Endothelial cell (in vitro differentiated cells): Measurements from ENCODE around the gene FAM241B. TPM values are rescaled to one million over a fixed set of nuclear protein-coding genes. Genes with fewer than 3 reads are reported as not detected.
A peak's percentile ranks its signal among the peaks of the same experiment; 100 is the strongest.

Source experiments
- DNase-seq: peaks from one replicate; pipeline ENCODE4 v3.0.0; 2021; ENCODE audit warnings: low spot score
- H3K27ac Mint-ChIP-seq: one replicate; pipeline ENCODE4 v1.8.0; 2021; ENCODE audit warnings: mixed read lengths, inconsistent platforms; ENCODE audit not compliant: unreplicated experiment
- H3K27me3 Mint-ChIP-seq: one replicate; pipeline ENCODE4 v1.8.0; 2021; ENCODE audit warnings: mild to moderate bottlenecking, moderate library complexity, mixed read lengths, inconsistent platforms; ENCODE audit not compliant: unreplicated experiment
- H3K36me3 Mint-ChIP-seq: one replicate; pipeline ENCODE4 v1.8.0; 2021; ENCODE audit warnings: mild to moderate bottlenecking, low read depth, mixed read lengths, inconsistent platforms; ENCODE audit not compliant: unreplicated experiment
- H3K4me1 Mint-ChIP-seq: one replicate; pipeline ENCODE4 v1.8.0; 2021; ENCODE audit warnings: mild to moderate bottlenecking, mixed read lengths, inconsistent platforms; ENCODE audit not compliant: unreplicated experiment
- H3K4me3 Mint-ChIP-seq: one replicate; pipeline ENCODE4 v1.8.0; 2021; ENCODE audit warnings: mild to moderate bottlenecking, mixed read lengths, inconsistent platforms; ENCODE audit not compliant: unreplicated experiment
- H3K9me3 Mint-ChIP-seq: one replicate; pipeline ENCODE4 v1.8.0; 2021; ENCODE audit warnings: mixed read lengths, inconsistent platforms; ENCODE audit not compliant: unreplicated experiment
- total RNA-seq: library from RNA; stranded (reverse); fragmentation: NEBNext Ultra II Directional; extraction: Animal tissue kit (Norgen Biotek cat#: 25700); gene quantifications from one replicate; pipeline ENCODE4 v1.2.1, GENCODE V29; 2021; ENCODE audit not compliant: unreplicated experiment
- TF ChIP-seq, protein P1 (sequence below): fragments of 200-600 bp; sonication (generic); IDR thresholded peaks from one replicate; pipeline ENCODE4 v1.5.0; 2021; ENCODE audit warnings: antibody characterized with exemption; ENCODE audit not compliant: unreplicated experiment

The FAM241B gene
- total RNA-seq, 1 donor from 2014 or later, result 7.1 TPM

DNA sequence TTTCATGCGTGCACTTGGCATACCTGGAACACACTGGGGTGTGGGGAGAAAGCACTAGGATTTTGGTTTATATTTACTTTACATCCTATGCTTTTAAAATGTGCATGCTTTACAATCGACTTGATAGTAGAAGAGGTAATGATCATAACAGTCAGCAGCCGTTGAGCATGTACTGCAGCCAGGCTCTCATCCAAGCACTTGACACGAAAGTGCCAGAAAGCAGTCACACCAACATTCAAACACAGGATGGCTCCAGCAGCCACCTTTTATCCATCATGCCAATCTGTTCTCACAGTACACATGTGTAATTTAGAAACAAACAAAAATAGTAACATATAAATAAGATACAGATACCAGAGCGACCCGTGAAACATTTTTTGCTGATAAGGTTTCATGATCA lies 1.2 kb upstream of the FAM241B start:
- H3K4me3 Mint-ChIP-seq, result peak overlapping the region; percentile 34

DNA sequence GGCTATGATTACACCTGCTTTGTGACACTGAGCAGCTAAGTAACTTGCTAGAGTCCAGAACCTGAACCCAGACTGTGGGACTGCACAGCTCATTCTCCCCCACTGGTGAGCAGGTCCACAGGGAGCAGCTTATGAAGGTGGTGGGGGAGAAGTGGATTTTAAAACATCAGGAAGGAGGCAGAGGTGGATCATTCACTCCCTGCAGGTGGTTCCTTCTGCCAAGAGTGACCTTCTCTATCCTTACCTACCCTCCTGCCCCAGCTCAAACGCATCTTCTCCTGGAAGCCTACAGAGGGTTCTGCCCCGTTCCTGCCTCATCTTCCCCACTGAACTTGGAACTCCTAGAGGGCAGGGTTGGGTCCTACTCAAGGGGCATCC lies 539 bp upstream of the FAM241B start:
- Mint-ChIP-seq H3K36me3 (peaks cover 21% of the 10 kb centered on the region), H3K27me3 (peaks cover 15% of the 10 kb centered on the region), H3K4me1 (peaks cover 4% of the 10 kb centered on the region), H3K9me3 (no peaks in the 10 kb centered on the region), H3K4me3 (peak overlapping the region; percentile 34), H3K27ac (no peak overlapping the region)
- TF ChIP-seq, protein P1, sequence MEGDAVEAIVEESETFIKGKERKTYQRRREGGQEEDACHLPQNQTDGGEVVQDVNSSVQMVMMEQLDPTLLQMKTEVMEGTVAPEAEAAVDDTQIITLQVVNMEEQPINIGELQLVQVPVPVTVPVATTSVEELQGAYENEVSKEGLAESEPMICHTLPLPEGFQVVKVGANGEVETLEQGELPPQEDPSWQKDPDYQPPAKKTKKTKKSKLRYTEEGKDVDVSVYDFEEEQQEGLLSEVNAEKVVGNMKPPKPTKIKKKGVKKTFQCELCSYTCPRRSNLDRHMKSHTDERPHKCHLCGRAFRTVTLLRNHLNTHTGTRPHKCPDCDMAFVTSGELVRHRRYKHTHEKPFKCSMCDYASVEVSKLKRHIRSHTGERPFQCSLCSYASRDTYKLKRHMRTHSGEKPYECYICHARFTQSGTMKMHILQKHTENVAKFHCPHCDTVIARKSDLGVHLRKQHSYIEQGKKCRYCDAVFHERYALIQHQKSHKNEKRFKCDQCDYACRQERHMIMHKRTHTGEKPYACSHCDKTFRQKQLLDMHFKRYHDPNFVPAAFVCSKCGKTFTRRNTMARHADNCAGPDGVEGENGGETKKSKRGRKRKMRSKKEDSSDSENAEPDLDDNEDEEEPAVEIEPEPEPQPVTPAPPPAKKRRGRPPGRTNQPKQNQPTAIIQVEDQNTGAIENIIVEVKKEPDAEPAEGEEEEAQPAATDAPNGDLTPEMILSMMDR, result no peak
- DNase-seq, result no peak

More for the DNA sequence above, 1.2 kb upstream of the FAM241B start:
- H3K9me3 Mint-ChIP-seq, result no peaks in the 10 kb centered on the region
- H3K27ac Mint-ChIP-seq, result no peak overlapping the region
- H3K36me3 Mint-ChIP-seq, result peaks cover 22% of the 10 kb centered on the region
- H3K4me1 Mint-ChIP-seq, result peaks cover 4% of the 10 kb centered on the region
- peaks cover 16% of the 10 kb centered on the region for H3K27me3 Mint-ChIP-seq
- TF ChIP-seq, protein P1, result no peak
- no peak for DNase-seq

DNA sequence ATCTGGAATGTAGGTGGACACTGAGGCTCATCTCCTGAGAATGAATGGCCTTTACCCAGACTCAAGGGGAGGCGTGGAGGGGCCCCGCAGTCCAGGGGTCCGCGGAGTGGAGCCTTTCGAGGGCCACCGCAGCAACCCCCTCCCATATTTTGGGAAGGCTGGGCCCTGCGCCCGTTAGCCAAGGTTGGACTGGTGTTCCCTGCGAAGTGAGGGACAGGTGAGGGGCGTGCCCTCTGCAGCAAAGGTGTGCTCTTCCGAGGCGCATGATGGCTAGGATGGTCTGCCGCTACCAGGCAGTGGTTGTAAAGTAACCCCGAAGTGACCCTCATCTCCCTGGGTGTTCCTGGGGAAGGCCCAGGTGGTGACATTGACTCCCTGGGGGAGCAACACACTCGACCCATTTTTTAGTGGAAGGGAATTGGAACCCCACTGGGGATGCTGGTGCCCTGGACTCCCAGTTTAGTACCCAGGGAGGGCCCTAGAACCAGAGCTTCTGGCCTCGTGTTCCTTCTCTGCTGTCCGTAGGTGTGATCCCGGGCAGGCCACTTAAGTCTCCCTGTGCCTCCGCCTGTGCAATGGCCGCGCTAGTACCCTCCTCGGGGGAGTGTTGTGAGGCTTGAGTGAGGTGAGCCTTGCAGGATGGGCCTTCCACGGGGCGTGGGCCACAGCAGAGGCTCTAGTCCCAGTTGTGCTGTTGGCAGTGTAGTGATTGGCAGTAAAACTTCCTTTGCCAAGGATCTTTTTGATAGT lies 779 bp downstream of the FAM241B start:
- H3K9me3 Mint-ChIP-seq, result no peaks in the 10 kb centered on the region
- DNase-seq, result no peak
- H3K36me3 Mint-ChIP-seq, result peaks cover 21% of the 10 kb centered on the region
- H3K4me3 Mint-ChIP-seq, result peak overlapping the region; percentile 81
- peaks cover 4% of the 10 kb centered on the region for H3K4me1 Mint-ChIP-seq
- no peak overlapping the region for H3K27ac Mint-ChIP-seq
- TF ChIP-seq, protein P1, result no peak
- H3K27me3 Mint-ChIP-seq, result peaks cover 17% of the 10 kb centered on the region

DNA sequence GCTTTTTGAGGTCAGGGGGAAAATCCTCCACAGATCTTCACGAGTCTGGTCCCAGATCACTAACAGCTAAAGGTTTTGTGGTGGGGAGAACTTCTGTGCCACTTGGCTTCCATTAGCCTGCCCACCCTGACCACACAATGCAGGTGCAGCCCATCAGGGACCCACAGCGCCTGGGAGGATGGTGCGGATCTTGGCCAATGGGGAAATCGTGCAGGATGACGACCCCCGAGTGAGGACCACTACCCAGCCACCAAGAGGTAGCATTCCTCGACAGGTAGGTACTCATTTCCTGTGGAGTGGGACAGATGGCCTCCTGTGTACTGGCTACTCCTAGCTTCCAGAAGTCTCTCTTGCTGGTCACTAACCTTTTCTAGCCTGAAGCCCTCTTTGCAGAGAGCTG lies 1.5 kb downstream of the FAM241B start:
- H3K4me3 Mint-ChIP-seq, result peak overlapping the region; percentile 81
- H3K27me3 Mint-ChIP-seq, result peaks cover 14% of the 10 kb centered on the region
- DNase-seq, result no peak
- no peak overlapping the region for H3K27ac Mint-ChIP-seq
- H3K9me3 Mint-ChIP-seq, result no peaks in the 10 kb centered on the region
- H3K36me3 Mint-ChIP-seq, result peaks cover 21% of the 10 kb centered on the region
- peaks cover 4% of the 10 kb centered on the region for H3K4me1 Mint-ChIP-seq
- TF ChIP-seq, protein P1, result no peak

DNA sequence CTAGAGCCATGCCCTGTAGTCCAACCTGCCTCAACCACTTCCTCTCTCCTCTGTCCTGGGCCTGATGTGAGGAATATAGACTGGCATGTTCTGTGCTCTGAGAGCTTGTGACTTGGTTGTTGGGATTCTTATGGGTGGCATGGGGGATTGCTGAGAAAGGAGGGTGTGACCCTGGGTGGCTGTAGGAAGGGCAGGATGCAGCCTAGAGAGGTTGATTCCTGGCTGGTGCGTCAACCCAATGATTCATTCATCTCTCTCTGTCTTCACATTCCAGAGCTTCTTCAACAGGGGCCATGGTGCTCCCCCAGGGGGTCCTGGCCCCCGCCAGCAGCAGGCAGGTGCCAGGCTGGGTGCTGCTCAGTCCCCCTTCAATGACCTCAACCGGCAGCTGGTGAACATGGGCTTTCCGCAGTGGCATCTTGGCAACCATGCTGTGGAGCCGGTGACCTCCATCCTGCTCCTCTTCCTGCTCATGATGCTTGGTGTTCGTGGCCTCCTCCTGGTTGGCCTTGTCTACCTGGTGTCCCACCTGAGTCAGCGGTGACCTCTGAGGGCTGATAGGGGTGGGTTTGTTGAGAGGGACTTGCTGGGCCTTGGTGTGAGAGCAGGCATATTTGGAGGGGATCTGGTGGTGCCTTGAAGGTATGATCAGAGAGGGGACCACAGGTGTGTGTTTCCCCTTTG lies 2.6 kb downstream of the FAM241B start:
- peaks cover 15% of the 10 kb centered on the region for H3K27me3 Mint-ChIP-seq

More for the DNA sequence above, 2.6 kb downstream of the FAM241B start:
- TF ChIP-seq, protein P1, result no peak
- Mint-ChIP-seq H3K4me3 (peak overlapping the region; percentile 7), H3K9me3 (no peaks in the 10 kb centered on the region), H3K36me3 (peaks cover 21% of the 10 kb centered on the region), H3K4me1 (peaks cover 4% of the 10 kb centered on the region), H3K27ac (no peak overlapping the region)
- no peak for DNase-seq
